GM18508 (cell line): ENCODE results near the gene PRRT1.
"Not testable (repeated sequence)": the region's sequence is repeated elsewhere in the genome, so short reads cannot be mapped to it uniquely, and the experiment has no call there.

Experiments used
- ATAC-seq: cut with Tn5 transposase; IDR thresholded peaks from one replicate; pipeline ENCODE4 v1.9.1; 2021; ENCODE audit warnings: moderate number of reproducible peaks; ENCODE audit not compliant: insufficient read depth, unreplicated experiment

PRRT1 gene

DNA sequence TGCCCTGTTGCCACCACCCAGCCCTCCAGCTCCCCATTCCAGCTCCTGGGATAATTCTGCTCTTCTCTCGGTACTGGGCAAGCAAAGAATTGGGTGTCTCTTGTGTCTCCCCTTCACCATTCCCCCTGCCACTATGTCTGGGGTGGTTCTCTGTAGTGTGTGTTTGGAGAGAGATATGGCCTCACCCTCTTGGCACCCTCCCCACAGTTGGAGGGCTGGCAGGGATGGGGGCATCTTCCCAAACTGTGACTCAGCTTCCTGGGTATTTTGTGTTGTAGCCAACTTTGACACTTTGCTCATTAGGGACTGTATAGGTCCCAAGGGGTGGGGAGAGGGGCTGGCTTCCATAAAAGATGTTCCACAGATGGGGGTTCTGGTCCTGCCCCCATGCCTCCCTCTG, 44.3 kb downstream of the PRRT1 start:
- no peak for ATAC-seq

DNA sequence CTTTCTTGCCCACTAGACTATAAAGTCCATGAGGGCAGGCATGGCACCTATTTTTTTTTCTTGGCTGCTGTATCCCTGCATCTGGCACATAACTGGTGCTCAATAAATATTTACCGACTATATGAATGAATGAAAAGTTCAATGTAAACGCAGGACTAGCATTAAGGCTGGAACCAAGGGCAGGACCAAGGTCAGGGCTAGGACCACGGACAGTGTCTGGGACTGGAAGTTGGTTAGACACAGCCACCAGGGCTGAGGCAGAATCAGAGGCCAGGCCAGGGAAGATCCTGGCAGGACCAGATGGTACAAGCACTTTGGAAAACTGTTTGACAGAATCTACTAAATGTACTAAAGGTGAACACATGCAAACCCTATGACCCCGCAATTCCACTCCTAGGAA, 46.3 kb downstream of the PRRT1 start:
- no peak for ATAC-seq

DNA sequence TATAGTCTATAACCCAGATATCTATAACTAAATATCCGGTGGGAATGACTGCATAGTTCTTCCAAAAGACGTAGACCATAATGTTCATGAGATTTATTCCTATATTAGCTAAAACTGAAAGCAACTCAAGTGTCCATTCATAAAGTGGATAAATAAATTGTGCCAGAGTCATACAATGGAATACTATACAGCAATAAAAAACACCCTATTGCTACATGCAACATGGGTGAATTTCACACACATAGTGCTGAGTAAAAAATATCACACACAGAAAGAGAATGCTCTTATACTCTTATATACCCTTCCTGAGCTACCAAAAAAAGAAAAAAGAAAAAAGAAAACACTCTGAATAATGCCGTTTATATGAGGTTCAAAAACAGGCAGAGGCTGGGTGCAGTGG, 49.5 kb downstream of the PRRT1 start:
- ATAC-seq, result no peak

DNA sequence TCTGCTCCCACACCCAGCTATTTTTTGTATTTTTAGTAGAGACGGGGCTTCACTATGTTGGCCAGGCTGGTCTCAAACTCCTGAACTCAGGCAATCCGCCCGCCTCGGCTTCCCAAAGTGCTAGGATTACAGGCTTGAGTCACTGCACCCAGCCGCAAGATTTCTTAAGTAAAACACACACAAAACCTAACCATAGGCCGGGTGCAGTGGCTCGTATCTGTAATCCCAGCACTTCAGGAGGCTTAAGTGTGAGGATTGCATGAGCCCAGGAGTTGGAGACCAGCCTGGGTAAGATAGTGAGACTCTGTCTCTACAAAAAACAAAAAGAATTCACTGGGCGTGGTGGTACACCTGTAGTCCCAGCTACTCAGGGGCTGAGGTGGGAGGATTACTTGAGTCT, 51.5 kb downstream of the PRRT1 start:
- not testable (repeated sequence) for ATAC-seq
